ENCODE data around the gene PSENEN. TPM values are rescaled to one million over a fixed set of nuclear protein-coding genes. Genes with fewer than 3 reads are reported as not detected.

PSENEN gene
- total and polyA plus RNA-seq, 2 experiments from 2014 or later = 20.6 to 175 TPM

- ATAC-seq = no peak
- no peak for TF ChIP-seq POLR2AphosphoS5 (IDR thresholded peaks at IDR 0.05; ENCODE audit: low read depth)
- TF ChIP-seq NANOG (IDR thresholded peaks at IDR 0.05; ENCODE audit: borderline replicate concordance) = no peak
- TF ChIP-seq CTCF (conservative IDR thresholded peaks at IDR 0.05; ENCODE audit: low read depth in 2 of 2) = no peak
- no peak for TF ChIP-seq ZNF462 (CRISPR knock-in tag; IDR thresholded peaks at IDR 0.05)
- no peak for TF ChIP-seq REST (IDR thresholded peaks at IDR 0.05; ENCODE audit: unreplicated experiment)
- TF ChIP-seq JUNB (IDR thresholded peaks at IDR 0.05; ENCODE audit: unreplicated experiment) = no peak
- no peak for TF ChIP-seq EZH2 (IDR thresholded peaks at IDR 0.05; ENCODE audit: low read depth, unreplicated experiment)
- no peak for TF ChIP-seq CREB1 (CRISPR knock-in tag; IDR thresholded peaks at IDR 0.05; ENCODE audit: low read depth)
- peaks cover 7% of the 10 kb centered on the region; the same call in 1 of the 2 replicates for H3F3A ChIP-seq (replicated peaks; ENCODE audit: low read depth)
- no peak overlapping the region for H2AFZ ChIP-seq
- no peak overlapping the region for H3K4me3 Mint-ChIP-seq
- H3K9me2 ChIP-seq (ENCODE audit: insufficient read depth) = no peaks in the 10 kb centered on the region
- no peak overlapping the region for H3K27ac Mint-ChIP-seq
- H3K27me3 Mint-ChIP-seq (ENCODE audit: insufficient read depth, low read depth, poor library complexity) = peaks cover 6% of the 10 kb centered on the region
- no peak for DNase-seq (ENCODE audit: low spot score)
- H3K9me3 Mint-ChIP-seq = no peaks in the 10 kb centered on the region
- peaks cover 3% of the 10 kb centered on the region; the same call in 1 of the 2 replicates for H4K20me1 ChIP-seq (replicated peaks; ENCODE audit: insufficient read depth)
- no peaks in the 10 kb centered on the region for H3K27me3 ChIP-seq (ENCODE audit: insufficient read depth)
- peaks cover 2% of the 10 kb centered on the region for H3K79me2 ChIP-seq (replicated peaks; ENCODE audit: insufficient read depth)
- no peak overlapping the region for H3K4me3 ChIP-seq
- H3K27ac ChIP-seq (ENCODE audit: low read depth) = no peak overlapping the region
- H3K36me3 ChIP-seq (ENCODE audit: insufficient read depth) = peaks cover 6% of the 10 kb centered on the region; the same call in 1 of the 2 replicates
- peaks cover 10% of the 10 kb centered on the region for H3K4me1 Mint-ChIP-seq
- peaks cover 8% of the 10 kb centered on the region; the same call in 1 of the 2 replicates for H3K4me1 ChIP-seq (ENCODE audit: insufficient read depth)
- H3K4me2 ChIP-seq = no peak overlapping the region
- H3K36me3 Mint-ChIP-seq (ENCODE audit: low read depth) = peaks cover 40% of the 10 kb centered on the region
Observed at GRCh38 chr19:35764432-35765315, 19.2 kb downstream of the PSENEN start.

Data from GM23338 (cell line).